ENCODE measurements around the gene TREML2.
"Not testable (repeated sequence)": the region's sequence is repeated elsewhere in the genome, so short reads cannot be mapped to it uniquely, and the experiment has no call there.

The TREML2 gene

DNA sequence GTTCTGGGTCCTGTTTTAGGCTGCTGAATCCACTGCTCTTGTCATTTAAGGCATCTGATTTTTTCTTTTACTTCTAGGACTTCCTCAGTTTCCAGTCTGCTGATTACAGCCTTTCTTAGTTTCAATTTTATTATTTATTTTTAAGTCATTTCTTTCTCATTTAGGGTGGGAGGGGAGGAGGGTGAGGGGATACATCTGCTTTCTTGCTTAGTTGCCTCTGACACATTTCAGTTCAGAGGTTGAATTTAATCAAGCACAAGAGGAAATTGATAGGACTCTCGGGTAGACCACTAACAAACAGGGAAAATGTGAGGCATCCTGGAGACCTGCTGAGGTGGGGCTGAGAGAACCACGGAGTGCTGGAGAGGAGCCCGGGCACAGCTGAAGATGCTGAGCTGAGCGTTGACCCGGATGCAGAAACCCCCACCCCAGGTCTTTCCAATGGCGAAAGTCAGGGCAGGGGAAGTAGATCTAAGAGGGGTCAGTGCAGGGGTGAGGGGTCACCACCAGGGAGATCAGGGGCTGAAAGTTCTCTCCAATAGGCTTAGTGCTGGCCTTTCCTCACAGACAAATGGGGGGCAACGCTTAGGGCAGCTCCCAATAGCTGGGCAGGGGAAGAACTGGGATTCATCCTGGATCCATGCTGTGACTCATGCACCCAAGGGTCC lies 7.6 kb upstream of the TREML2 start:
- no peak for DNase-seq (ENCODE audit: low read depth)

- DNase-seq (ENCODE audit: low read depth): no peak
Observed at GRCh38 chr6:41204156-41204555, 3.2 kb upstream of the TREML2 start.

DNA sequence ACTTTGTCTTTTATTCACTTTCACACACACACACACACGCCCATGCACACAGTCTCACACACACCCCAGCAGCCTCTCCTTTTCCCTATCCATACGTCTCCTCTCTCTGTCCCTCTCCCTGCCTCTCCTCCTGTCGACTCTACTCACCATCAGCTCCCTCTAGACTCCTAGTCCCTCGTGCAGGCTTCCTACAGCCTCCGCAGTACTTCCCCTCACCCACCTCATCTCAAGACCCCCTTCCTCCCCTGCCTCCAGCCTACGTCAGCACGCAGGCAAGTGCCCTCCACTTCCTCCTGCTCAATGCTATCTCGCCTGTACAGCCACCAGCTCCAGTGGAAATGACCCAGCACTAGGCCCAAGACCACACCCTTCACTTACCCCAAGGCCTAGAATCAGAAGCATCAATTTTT lies 820 bp upstream of the TREML2 start:
- DNase-seq (ENCODE audit: low read depth): no peak

DNA sequence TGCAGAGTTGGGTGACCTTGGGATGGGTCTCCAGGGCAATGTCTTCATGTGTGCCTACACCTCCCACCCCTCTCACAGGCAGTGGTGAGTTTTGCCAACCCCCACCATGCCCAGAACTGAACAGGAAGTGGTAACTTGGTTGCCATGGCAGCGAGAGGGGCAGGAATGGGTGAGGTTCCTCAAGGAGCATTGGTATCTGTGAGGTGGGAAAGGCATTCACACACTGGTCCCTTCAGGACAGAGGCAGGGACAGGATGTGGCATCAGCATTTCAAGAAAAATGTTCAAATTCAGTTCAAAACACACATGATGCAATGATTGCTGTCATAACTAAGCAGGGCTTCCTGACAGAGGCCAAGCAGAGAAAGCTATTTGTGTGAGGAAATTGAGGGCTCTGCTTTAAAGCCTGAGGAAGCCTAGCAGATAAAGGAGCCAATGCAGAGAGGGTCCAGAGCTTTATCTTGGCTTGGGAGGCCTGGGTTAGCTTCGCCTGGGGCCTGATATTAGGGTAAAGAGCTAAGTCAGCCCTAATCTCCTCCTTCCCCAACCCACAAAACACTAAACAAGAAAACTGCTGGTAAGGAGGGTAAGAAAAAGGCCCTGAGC lies 551 bp downstream of the TREML2 start:
- no peak for DNase-seq (ENCODE audit: low read depth)

DNA sequence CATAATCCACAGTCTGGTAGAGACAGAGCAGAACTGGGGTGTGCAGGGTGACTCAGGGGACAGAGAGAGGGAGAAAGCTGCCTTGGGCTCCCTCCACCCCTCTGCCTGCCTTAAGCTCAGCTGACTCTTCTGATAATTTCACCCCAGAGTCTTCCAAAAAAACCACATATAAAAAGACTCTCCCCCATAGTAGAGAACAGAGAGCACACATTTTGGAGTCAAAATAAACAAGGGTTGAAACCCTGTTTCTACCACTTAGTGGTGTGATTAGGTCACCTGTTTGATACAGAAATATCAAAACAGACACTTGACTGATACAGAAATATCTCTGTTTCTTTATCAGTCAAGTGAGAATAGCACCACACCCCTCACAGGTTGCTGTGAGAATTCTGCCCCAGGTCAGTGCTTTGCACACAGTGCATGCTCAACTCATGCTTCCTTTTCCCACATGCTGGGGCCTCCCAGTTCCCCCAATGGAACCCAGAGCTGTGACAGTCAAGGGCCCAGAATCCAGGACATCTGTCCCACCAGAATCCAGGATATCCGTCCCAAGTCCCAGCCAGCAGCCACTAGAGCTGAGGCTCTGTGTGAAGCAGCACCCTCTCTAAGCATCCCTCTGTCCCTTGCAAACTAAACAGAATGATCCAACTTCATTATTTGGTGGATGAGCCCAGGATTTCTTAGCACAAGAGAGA lies 1.2 kb downstream of the TREML2 start:
- no peak for DNase-seq (ENCODE audit: low read depth)

DNA sequence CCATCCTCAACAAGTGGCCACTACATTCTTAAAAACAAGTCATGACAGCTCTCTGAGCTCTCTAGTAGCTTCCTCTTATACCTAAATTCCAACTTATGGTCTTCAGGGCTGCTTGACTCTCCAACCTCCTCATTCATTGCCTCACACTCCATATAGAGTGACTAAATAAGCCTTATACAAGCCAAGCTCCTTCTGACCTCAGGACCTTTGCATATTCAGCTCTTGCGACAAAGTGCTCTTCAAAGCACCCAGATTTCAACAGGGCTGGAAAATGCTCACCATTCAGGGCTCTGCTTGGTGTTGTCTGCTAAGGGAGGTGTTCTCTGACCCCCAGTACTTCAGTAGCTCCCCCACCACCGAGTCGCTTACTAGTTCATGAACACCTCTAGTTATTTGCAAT lies 3.7 kb downstream of the TREML2 start:
- no peak for DNase-seq (ENCODE audit: low read depth)

- DNase-seq (ENCODE audit: low read depth): no peak
Observed at GRCh38 chr6:41194386-41194785, 6.6 kb downstream of the TREML2 start.

DNA sequence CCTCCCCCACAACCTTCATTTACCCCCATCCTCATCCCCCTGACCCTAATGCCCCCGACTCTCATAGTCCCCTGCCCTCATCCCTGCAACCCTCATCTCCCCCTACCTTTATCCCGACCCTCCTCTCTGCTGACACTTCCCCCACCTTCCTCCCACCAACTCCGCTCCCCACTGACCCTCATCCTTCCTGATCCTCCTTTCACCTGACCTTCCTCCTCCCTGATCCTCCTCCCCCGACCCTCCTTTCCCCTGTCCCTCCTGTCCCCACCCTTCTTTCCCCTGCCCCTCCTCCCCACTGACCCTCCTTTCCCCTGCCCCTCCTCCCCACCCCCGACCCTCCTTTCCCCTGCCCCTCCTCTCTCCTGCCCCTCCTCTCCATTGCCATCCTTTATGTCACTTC lies 7.1 kb downstream of the TREML2 start:
- DNase-seq (ENCODE audit: low read depth): no peak

DNA sequence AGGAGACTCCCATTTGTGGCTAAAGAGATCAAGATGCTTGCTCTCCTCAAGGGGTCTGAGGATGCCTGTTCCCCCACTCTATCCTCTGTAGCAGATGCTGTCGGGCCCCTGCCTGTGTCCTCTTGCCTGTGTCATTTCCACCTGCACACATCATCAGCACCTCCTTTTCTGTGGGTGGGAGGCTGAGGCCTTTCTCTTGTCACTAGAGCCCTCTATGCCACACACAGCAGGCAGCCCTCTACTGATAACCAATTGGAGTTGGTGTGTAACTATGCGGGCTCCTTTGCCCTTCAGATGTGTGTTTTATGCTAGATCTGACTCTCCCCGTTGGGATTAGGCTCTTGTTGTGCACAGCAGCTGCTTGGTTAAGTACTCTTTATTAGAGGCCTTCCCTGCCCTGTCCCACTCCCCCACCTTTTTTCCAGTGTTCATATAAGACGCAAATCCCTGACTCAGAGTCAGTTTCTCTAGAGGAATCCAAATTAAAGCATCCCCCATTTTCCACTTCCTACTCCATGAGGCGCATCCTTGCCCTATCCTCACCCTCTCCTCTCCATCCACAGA lies 7.7 kb downstream of the TREML2 start:
- DNase-seq (ENCODE audit: low read depth): no peak

DNA sequence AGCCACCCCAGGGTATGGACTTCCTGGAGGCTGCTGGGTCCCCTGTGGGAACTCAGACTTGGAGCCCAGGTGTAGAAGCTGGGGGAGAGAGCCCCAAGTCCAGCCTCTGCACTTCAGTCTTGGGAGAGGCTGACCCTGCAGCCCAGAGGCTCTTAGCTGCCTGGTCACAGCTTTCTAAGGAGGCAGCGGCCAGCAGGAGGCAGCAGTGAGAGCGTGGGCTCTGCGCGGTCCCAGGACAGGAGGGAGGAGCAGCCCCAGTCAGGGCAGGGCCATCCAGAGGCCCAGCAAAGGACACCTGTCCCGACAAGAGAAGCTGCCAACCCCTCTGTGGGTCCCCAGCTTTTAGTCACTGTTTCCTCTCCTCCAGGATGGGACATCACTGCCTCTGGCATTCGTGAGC lies 9.4 kb downstream of the TREML2 start:
- no peak for DNase-seq (ENCODE audit: low read depth)

DNA sequence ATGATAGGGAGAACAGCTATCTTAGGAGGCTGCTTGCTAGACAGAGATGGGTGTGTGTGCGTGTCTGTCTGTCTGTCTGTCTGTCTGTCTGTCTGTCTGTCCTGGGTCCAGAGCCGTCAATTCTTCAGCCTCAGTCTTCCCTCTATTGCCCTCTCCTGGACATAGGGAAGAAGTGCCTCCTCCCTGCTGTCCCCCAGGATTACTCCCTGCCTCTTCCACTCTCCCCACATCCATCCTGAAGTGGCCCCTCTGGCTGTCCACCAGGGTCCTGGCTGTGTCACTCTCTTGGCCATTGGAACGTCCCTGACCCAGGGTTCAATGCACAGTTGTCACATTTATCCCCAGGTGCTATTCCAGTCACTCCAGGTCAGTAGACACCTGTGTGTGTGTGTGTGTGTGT lies 10.2 kb downstream of the TREML2 start:
- DNase-seq (ENCODE audit: low read depth): no peak

DNA sequence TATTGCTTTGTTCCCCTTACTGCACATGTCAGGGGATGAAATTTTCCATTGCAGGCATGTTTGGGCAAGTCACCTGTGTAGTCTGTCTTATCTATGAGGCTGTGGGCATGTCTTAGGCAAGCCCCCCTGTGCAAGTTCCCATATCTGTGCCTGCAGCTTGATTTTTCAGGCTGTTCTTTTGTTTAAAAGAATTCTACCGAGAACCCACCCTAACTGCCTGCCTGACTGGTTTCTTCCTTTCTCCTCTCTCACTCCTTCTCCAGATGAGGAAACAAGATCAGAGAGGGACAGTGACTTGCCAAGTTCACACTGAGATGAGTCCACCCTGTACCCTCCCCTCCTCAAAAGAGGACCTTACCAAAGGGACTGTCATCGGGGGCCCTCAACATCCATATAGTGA lies 11.0 kb downstream of the TREML2 start:
- DNase-seq (ENCODE audit: low read depth): no peak

DNA sequence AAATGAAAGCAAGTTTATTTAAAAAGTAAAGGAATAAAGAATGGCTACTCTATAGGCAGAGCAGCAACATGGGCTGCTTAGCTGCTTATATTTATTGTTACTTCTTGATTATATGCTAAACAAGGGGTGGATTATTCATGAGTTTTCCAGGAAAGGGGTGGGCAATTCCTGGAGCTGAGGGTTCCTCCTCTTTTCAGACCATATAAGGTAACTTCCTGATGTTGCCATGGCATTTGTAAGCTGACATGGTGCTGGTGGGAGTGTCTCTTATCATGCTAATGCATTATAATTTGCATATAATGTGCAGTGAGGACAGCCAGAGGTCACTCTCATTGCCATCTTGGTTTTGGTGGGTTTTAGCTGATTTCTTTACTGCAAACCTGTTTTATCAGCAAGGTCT lies 11.9 kb downstream of the TREML2 start:
- not testable (repeated sequence) for DNase-seq (ENCODE audit: low read depth)

- no peak for DNase-seq (ENCODE audit: low read depth)
Observed at GRCh38 chr6:41187924-41188886, 12.7 kb downstream of the TREML2 start.

GRCh38 chr6:41186031-41186562 lies 14.9 kb downstream of the TREML2 start:
- DNase-seq (ENCODE audit: low read depth): no peak

- no peak for DNase-seq (ENCODE audit: low read depth)
Observed at GRCh38 chr6:41184761-41185160, 16.2 kb downstream of the TREML2 start.

GRCh38 chr6:41182069-41183034 lies 18.6 kb downstream of the TREML2 start:
- peak; percentile 35 for DNase-seq (ENCODE audit: low read depth)

GRCh38 chr6:41181566-41181965 lies 19.4 kb downstream of the TREML2 start:
- DNase-seq (ENCODE audit: low read depth): no peak

GRCh38 chr6:41179163-41179562 lies 21.8 kb downstream of the TREML2 start:
- no peak for DNase-seq (ENCODE audit: low read depth)

- DNase-seq (ENCODE audit: low read depth): no peak
Observed at GRCh38 chr6:41177695-41178094, 23.3 kb downstream of the TREML2 start.

- no peak for DNase-seq (ENCODE audit: low read depth)
Observed at GRCh38 chr6:41177287-41177686, 23.7 kb downstream of the TREML2 start.
